NK-92 (cell line): Measurements from ENCODE around the gene SLC12A5.
"Not testable (repeated sequence)": the region's sequence is repeated elsewhere in the genome, so short reads cannot be mapped to it uniquely, and the experiment has no call there.

Source experiments
- DNase-seq: peaks from one replicate; lab custom pipeline; 2025; ENCODE audit not compliant: unreplicated experiment; lab: John Stamatoyannopoulos, UW

The SLC12A5 gene

GRCh38 chr20:46028772-46029371 lies at the start of gene SLC12A5:
SLC12A5 (plus strand) TSS chr20:46029215; CDS start chr20:46029345, 130 bp downstream.
- no peak for DNase-seq

GRCh38 chr20:45981261-45981660 lies 47.8 kb upstream of the SLC12A5 start:
- no peak for DNase-seq

- DNase-seq, result no peak
Measured at GRCh38 chr20:45983279-45983743, 45.7 kb upstream of the SLC12A5 start.

- DNase-seq, result no peak
Measured at GRCh38 chr20:45985573-45985972, 43.4 kb upstream of the SLC12A5 start.

- DNase-seq, result no peak
Measured at GRCh38 chr20:45987108-45987780, 41.8 kb upstream of the SLC12A5 start.

- not testable (repeated sequence) for DNase-seq
Measured at GRCh38 chr20:45988830-45989229, 40.2 kb upstream of the SLC12A5 start.

GRCh38 chr20:45991616-45992015 lies 37.4 kb upstream of the SLC12A5 start:
- DNase-seq, result no peak

- DNase-seq, result no peak
Measured at GRCh38 chr20:45993197-45993951, 35.6 kb upstream of the SLC12A5 start.

GRCh38 chr20:45994761-45995493 lies 34.1 kb upstream of the SLC12A5 start:
- DNase-seq, result no peak

GRCh38 chr20:45995495-45996097 lies 33.4 kb upstream of the SLC12A5 start:
- not testable (repeated sequence) for DNase-seq

- no peak for DNase-seq
Measured at GRCh38 chr20:45997187-45997586, 31.8 kb upstream of the SLC12A5 start.

GRCh38 chr20:45998337-45998736 lies 30.7 kb upstream of the SLC12A5 start:
- DNase-seq, result no peak

GRCh38 chr20:45998761-45999160 lies 30.3 kb upstream of the SLC12A5 start:
- DNase-seq, result no peak

GRCh38 chr20:45999557-46000261 lies 29.3 kb upstream of the SLC12A5 start:
- no peak for DNase-seq

- DNase-seq, result no peak
Measured at GRCh38 chr20:46000262-46000996, 28.6 kb upstream of the SLC12A5 start.

- no peak for DNase-seq
Measured at GRCh38 chr20:46001498-46001897, 27.5 kb upstream of the SLC12A5 start.

GRCh38 chr20:46002008-46002407 lies 27.0 kb upstream of the SLC12A5 start:
- DNase-seq, result no peak

GRCh38 chr20:46004187-46004586 lies 24.8 kb upstream of the SLC12A5 start:
- DNase-seq, result no peak

- no peak for DNase-seq
Measured at GRCh38 chr20:46004889-46005473, 24.0 kb upstream of the SLC12A5 start.
